ENCODE results near the gene TM9SF3. TPM values are rescaled to one million over a fixed set of nuclear protein-coding genes. Genes with fewer than 3 reads are reported as not detected.

Gene TM9SF3
- total and polyA plus RNA-seq, 2 experiments from 2014 or later, result 47.4 to 62.8 TPM

DNA sequence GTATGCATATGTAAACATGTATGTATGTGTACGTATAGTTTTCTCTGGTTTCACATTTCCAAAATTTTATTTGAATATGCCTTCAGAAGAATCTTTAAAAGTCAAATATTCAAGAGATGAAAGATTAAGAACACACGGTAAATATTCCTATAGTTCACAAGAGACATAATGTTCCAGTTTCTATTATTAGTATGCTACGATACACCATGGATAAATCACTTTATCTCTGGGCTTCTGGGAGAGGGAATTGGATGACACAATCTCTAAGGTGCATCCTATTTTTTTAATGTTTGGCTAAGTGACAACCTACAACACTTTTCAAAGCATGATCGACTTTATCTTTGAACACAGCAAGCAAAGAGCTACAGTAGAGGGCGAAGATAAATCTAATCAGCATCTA lies 13.8 kb downstream of the TM9SF3 start:
- Histone ChIP-seq H3K36me3 (peaks cover 3% of the 10 kb centered on the region), H3K27ac (no peak overlapping the region), H3K27me3 (no peaks in the 10 kb centered on the region), H3K4me1 (ENCODE audit: low read depth) (peaks cover 7% of the 10 kb centered on the region), H3K4me3 (no peak overlapping the region), H3K9me3 (ENCODE audit: low read depth) (no peaks in the 10 kb centered on the region)
- DNase-seq (ENCODE audit: low read depth in 1 of 2, low spot score in 1 of 2), result no peak
- no peak for TF ChIP-seq CTCF (IDR thresholded peaks at IDR 0.05; ENCODE audit: low read depth, low read length)

DNA sequence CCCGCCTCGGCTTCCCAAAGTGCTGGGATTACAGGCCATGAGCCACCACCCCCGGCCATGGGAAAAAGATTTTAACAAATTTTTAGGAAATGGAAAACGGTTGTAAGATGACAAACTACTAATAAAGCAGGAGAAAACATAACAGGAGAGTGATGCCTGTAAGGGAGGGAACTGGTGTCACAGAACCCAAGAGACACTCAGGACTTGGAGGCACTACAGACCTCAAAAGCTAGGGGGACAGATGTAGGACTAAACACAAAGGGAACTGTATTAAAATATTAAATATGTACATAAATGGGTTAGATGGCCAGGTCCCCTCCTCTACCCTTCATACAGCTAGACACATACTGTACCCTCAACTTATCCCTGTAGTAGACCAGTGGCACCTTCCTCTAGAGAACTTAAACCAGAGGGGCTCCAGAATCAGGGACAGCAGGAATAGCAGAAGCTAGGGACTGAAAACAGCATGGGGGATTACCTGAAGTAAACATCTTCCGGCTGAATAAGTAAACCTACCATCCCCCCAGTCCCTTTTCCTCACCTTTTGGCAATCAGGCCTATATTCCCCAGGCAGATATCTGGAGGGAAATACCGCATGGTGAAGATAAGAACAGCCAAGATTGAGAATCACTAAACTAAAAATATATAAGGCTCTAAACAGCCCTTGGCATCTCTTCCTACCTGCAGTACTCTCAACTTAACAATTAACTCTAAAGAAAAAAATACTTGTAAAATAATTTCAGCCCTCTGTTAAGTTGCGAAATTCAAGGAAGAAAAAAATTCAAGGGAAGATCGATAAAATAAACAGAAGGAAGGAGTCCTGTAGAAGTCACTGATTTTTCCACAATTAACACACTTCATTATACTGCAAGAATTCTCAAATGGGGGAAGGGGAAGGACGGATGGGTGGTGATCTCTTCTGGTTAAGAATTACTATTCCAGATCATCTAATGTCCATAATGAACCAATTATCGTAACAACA lies 15.5 kb downstream of the TM9SF3 start:
- Histone ChIP-seq H3K36me3 (peaks cover 3% of the 10 kb centered on the region), H3K27ac (peak overlapping the region; percentile 32), H3K9me3 (ENCODE audit: low read depth) (no peaks in the 10 kb centered on the region), H3K27me3 (no peaks in the 10 kb centered on the region), H3K4me1 (ENCODE audit: low read depth) (peaks cover 7% of the 10 kb centered on the region), H3K4me3 (no peak overlapping the region)
- no peak for DNase-seq (ENCODE audit: low read depth in 1 of 2, low spot score in 1 of 2)
- TF ChIP-seq CTCF (IDR thresholded peaks at IDR 0.05; ENCODE audit: low read depth, low read length), result no peak

- TF ChIP-seq CTCF (IDR thresholded peaks at IDR 0.05; ENCODE audit: low read depth, low read length), result no peak
- peaks cover 7% of the 10 kb centered on the region for H3K4me1 ChIP-seq (ENCODE audit: low read depth)
- H3K36me3 ChIP-seq, result peaks cover 3% of the 10 kb centered on the region
- no peaks in the 10 kb centered on the region for H3K27me3 ChIP-seq
- DNase-seq (ENCODE audit: low read depth in 1 of 2, low spot score in 1 of 2), result no peak
- H3K9me3 ChIP-seq (ENCODE audit: low read depth), result no peaks in the 10 kb centered on the region
- no peak overlapping the region for H3K4me3 ChIP-seq
- H3K27ac ChIP-seq, result no peak overlapping the region
Observed at GRCh38 chr10:96570511-96570910, 16.3 kb downstream of the TM9SF3 start.

- Histone ChIP-seq H3K36me3 (peaks cover 13% of the 10 kb centered on the region), H3K27ac (no peak overlapping the region), H3K27me3 (no peaks in the 10 kb centered on the region), H3K4me1 (ENCODE audit: low read depth) (peaks cover 7% of the 10 kb centered on the region), H3K4me3 (no peak overlapping the region), H3K9me3 (ENCODE audit: low read depth) (no peaks in the 10 kb centered on the region)
- TF ChIP-seq CTCF (IDR thresholded peaks at IDR 0.05; ENCODE audit: low read depth, low read length), result no peak
- DNase-seq (ENCODE audit: low read depth in 1 of 2, low spot score in 1 of 2), result no peak
Observed at GRCh38 chr10:96568402-96568801, 18.4 kb downstream of the TM9SF3 start.

- peak in 1 of 2 donors; percentile 35 for DNase-seq (ENCODE audit: low read depth in 1 of 2, low spot score in 1 of 2)
- no peak for TF ChIP-seq CTCF (IDR thresholded peaks at IDR 0.05; ENCODE audit: low read depth, low read length)
- H3K27ac ChIP-seq, result no peak overlapping the region
Observed at GRCh38 chr10:96565774-96566173, 21.0 kb downstream of the TM9SF3 start.

More at GRCh38 chr10:96565774-96566173, 21.0 kb downstream of the TM9SF3 start:
- Histone ChIP-seq H3K4me3 (no peak overlapping the region), H3K9me3 (ENCODE audit: low read depth) (no peaks in the 10 kb centered on the region), H3K4me1 (ENCODE audit: low read depth) (no peaks in the 10 kb centered on the region), H3K27me3 (no peaks in the 10 kb centered on the region), H3K36me3 (peaks cover 15% of the 10 kb centered on the region)
